ENCODE data around the gene DLGAP1.

Gene DLGAP1

DNA sequence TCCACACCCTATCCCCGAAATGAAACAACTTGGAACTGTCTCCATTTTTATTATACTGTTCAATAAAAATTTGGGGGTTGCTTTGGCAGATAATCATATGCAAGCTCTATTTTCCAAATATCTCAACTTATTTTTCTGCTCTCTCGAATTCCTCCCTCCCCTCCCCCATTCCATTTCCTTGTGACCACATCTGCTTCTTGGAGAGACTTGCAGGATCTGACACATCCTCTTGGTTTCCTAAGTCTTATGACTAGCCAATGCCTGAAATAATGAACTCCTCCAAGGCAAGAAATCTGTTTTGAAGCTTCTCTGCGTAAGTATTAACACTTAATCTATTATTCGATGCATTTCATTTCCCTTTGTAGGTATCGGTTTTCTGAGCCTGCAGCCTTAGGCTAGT lies 989.1 kb downstream of the DLGAP1 start:
- Histone ChIP-seq H3K36me3 (ENCODE audit: control insufficient read depth in 5 of 5, insufficient read depth in 5 of 5, low read length in 5 of 5) (peaks cover 0 to 4% (median 2%) of the 10 kb centered on the region in 5 donors), H3K27ac (ENCODE audit: low read depth, low read length) (no peak overlapping the region), H3K4me3 (ENCODE audit: low read depth in 1 of 5, low read length in 5 of 5) (peak overlapping the region in 4 of 5 donors; percentile 0 to 19 (median 10)), H3K27me3 (ENCODE audit: control insufficient read depth in 5 of 5, insufficient read depth in 4 of 5, low read length in 5 of 5) (no peaks in the 10 kb centered on the region), H3K9me3 (ENCODE audit: control insufficient read depth in 5 of 5, low read length in 5 of 5) (peaks cover 0 to 3% (median 0%) of the 10 kb centered on the region in 5 donors), H3K9ac (ENCODE audit: low read length in 5 of 5) (no peak overlapping the region), H3K4me1 (ENCODE audit: control insufficient read depth in 5 of 5, insufficient read depth in 5 of 5, low read length in 5 of 5) (peaks cover 0 to 17% (median 12%) of the 10 kb centered on the region in 5 donors)

GRCh38 chr18:3463051-3463450 lies 992.1 kb downstream of the DLGAP1 start:
- no peak overlapping the region for H3K9ac ChIP-seq (ENCODE audit: low read length in 5 of 5)
- peaks cover 0 to 3% (median 0%) of the 10 kb centered on the region in 5 donors for H3K9me3 ChIP-seq (ENCODE audit: control insufficient read depth in 5 of 5, low read length in 5 of 5)
- peaks cover 14 to 17% (median 15%) of the 10 kb centered on the region in 5 donors for H3K36me3 ChIP-seq (ENCODE audit: control insufficient read depth in 5 of 5, insufficient read depth in 5 of 5, low read length in 5 of 5)
- peaks cover 0 to 17% (median 12%) of the 10 kb centered on the region in 5 donors for H3K4me1 ChIP-seq (ENCODE audit: control insufficient read depth in 5 of 5, insufficient read depth in 5 of 5, low read length in 5 of 5)
- no peak overlapping the region for H3K4me3 ChIP-seq (ENCODE audit: low read depth in 1 of 5, low read length in 5 of 5)
- H3K27me3 ChIP-seq (ENCODE audit: control insufficient read depth in 5 of 5, insufficient read depth in 4 of 5, low read length in 5 of 5) = no peaks in the 10 kb centered on the region
- no peak overlapping the region for H3K27ac ChIP-seq (ENCODE audit: low read depth, low read length)

DNA sequence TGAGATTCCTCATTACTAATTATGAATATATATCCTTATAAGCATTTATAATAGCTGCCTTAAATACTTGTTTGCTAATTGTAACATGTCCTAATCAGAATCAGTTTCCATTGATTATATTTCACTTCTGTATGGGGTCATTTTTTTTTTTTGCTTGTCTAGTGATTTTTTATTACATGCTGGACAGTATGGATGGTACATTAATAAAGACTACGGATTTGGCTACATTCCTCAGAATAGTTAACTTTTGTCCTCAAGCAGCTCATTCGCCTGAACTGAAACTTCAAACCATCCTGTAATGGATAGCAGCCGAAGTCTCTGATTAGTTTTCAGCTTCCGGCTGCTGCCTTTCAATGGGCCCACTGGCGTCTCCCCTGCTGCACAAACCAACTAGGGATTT lies 993.4 kb downstream of the DLGAP1 start:
- no peak overlapping the region for H3K4me3 ChIP-seq (ENCODE audit: low read depth in 1 of 5, low read length in 5 of 5)
- H3K9me3 ChIP-seq (ENCODE audit: control insufficient read depth in 5 of 5, low read length in 5 of 5) = peaks cover 0 to 3% (median 0%) of the 10 kb centered on the region in 5 donors
- peaks cover 0 to 11% (median 6%) of the 10 kb centered on the region in 5 donors for H3K4me1 ChIP-seq (ENCODE audit: control insufficient read depth in 5 of 5, insufficient read depth in 5 of 5, low read length in 5 of 5)
- no peak overlapping the region for H3K9ac ChIP-seq (ENCODE audit: low read length in 5 of 5)
- H3K27ac ChIP-seq (ENCODE audit: low read depth, low read length) = no peak overlapping the region
- peaks cover 21 to 31% (median 29%) of the 10 kb centered on the region in 5 donors for H3K36me3 ChIP-seq (ENCODE audit: control insufficient read depth in 5 of 5, insufficient read depth in 5 of 5, low read length in 5 of 5)
- H3K27me3 ChIP-seq (ENCODE audit: control insufficient read depth in 5 of 5, insufficient read depth in 4 of 5, low read length in 5 of 5) = no peaks in the 10 kb centered on the region

DNA sequence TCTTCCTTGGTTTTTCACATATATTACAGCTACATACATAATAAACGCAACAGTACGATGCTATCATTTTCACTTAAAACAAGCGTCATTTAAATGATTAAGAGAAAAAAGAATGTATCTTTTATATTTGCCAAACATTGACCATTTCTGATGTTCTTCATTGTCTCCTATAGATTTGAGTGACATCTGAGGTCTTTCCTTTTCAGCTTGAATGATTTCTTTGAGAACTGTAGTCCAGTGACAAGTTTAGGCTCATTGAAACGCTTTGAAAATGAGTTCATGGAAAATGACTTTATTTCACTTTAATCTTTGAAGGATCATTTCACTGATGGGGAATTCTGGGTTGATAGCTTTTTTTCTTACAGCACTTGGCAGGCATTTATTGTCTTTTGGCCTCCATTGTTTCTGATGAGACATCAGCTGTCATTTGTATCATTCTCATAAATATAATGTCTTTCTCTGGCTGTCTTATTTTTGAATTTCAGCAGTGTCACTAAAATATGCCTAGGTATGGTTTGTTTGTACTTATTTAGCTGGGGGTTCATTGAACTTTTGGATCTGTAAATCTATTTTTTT lies 994.2 kb downstream of the DLGAP1 start:
- Histone ChIP-seq H3K4me1 (ENCODE audit: control insufficient read depth in 5 of 5, insufficient read depth in 5 of 5, low read length in 5 of 5) (peaks cover 0 to 8% (median 1%) of the 10 kb centered on the region in 5 donors), H3K4me3 (ENCODE audit: low read depth in 1 of 5, low read length in 5 of 5) (no peak overlapping the region), H3K9ac (ENCODE audit: low read length in 5 of 5) (no peak overlapping the region), H3K9me3 (ENCODE audit: control insufficient read depth in 5 of 5, low read length in 5 of 5) (peaks cover 0 to 3% (median 0%) of the 10 kb centered on the region in 5 donors), H3K27ac (ENCODE audit: low read depth, low read length) (no peak overlapping the region), H3K27me3 (ENCODE audit: control insufficient read depth in 5 of 5, insufficient read depth in 4 of 5, low read length in 5 of 5) (no peaks in the 10 kb centered on the region), H3K36me3 (ENCODE audit: control insufficient read depth in 5 of 5, insufficient read depth in 5 of 5, low read length in 5 of 5) (peaks cover 25 to 39% (median 35%) of the 10 kb centered on the region in 5 donors)

DNA sequence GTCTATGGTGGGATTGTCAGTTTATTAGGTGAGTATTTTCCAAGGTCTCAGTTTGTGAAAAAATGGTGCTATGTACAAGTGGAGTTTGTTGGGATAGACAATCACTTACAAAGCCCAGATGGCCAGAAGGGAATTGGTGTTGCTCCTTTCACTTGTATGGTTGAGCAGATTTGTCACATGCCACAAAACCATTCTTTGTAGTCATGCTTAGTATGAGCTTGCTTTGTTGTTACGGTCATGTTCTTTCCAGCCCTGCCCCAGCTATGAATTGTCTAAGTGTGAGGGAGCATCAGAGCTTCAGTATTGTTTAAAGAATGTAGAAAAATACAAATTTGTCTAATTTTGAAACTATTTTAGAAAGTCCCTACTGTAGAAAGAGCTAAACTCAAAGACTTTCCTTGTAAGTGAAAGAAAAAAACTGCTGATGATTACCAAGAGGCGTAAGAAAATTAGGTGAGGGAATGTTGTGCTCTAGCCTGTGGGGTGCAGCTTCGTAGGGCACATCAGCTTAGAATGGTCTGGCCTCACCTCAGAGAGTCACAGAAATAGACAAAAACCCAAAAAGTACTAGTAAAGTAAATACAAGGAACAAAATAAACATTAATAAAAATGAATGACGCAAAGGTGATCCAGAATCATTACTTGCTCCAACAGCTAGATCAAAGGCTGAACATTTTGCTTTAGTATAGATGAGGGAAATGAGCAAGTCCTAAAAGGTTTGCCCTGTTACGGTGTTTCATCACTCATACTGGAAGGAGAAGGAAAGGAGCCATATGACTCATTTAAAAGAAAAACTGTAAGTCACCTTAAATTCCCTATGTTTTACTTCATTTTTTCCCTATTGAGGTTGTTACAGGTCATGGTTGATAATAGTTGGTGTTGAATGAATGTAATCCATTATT lies 995.9 kb downstream of the DLGAP1 start:
- Histone ChIP-seq H3K36me3 (ENCODE audit: control insufficient read depth in 5 of 5, insufficient read depth in 5 of 5, low read length in 5 of 5) (peaks cover 25 to 39% (median 35%) of the 10 kb centered on the region in 5 donors), H3K4me3 (ENCODE audit: low read depth in 1 of 5, low read length in 5 of 5) (no peak overlapping the region), H3K9ac (ENCODE audit: low read length in 5 of 5) (no peak overlapping the region), H3K27me3 (ENCODE audit: control insufficient read depth in 5 of 5, insufficient read depth in 4 of 5, low read length in 5 of 5) (no peaks in the 10 kb centered on the region), H3K27ac (ENCODE audit: low read depth, low read length) (no peak overlapping the region), H3K4me1 (ENCODE audit: control insufficient read depth in 5 of 5, insufficient read depth in 5 of 5, low read length in 5 of 5) (peaks cover 4 to 20% (median 12%) of the 10 kb centered on the region in 5 donors), H3K9me3 (ENCODE audit: control insufficient read depth in 5 of 5, low read length in 5 of 5) (peaks cover 0 to 3% (median 0%) of the 10 kb centered on the region in 5 donors)

- Histone ChIP-seq H3K27me3 (ENCODE audit: control insufficient read depth in 5 of 5, insufficient read depth in 4 of 5, low read length in 5 of 5) (no peaks in the 10 kb centered on the region), H3K9me3 (ENCODE audit: control insufficient read depth in 5 of 5, low read length in 5 of 5) (peaks cover 0 to 3% (median 0%) of the 10 kb centered on the region in 5 donors), H3K9ac (ENCODE audit: low read length in 5 of 5) (no peak overlapping the region), H3K36me3 (ENCODE audit: control insufficient read depth in 5 of 5, insufficient read depth in 5 of 5, low read length in 5 of 5) (peaks cover 25 to 39% (median 35%) of the 10 kb centered on the region in 5 donors), H3K4me1 (ENCODE audit: control insufficient read depth in 5 of 5, insufficient read depth in 5 of 5, low read length in 5 of 5) (peaks cover 4 to 28% (median 19%) of the 10 kb centered on the region in 5 donors), H3K4me3 (ENCODE audit: low read depth in 1 of 5, low read length in 5 of 5) (no peak overlapping the region), H3K27ac (ENCODE audit: low read depth, low read length) (no peak overlapping the region)
Observed at GRCh38 chr18:3458378-3458777, 996.7 kb downstream of the DLGAP1 start.

GRCh38 chr18:3457261-3457724 lies 997.8 kb downstream of the DLGAP1 start:
- Histone ChIP-seq H3K4me3 (ENCODE audit: low read depth in 1 of 5, low read length in 5 of 5) (no peak overlapping the region), H3K9me3 (ENCODE audit: control insufficient read depth in 5 of 5, low read length in 5 of 5) (peaks cover 0 to 3% (median 0%) of the 10 kb centered on the region in 5 donors), H3K27ac (ENCODE audit: low read depth, low read length) (peak overlapping the region; percentile 34), H3K9ac (ENCODE audit: low read length in 5 of 5) (no peak overlapping the region), H3K36me3 (ENCODE audit: control insufficient read depth in 5 of 5, insufficient read depth in 5 of 5, low read length in 5 of 5) (peaks cover 25 to 39% (median 35%) of the 10 kb centered on the region in 5 donors), H3K4me1 (ENCODE audit: control insufficient read depth in 5 of 5, insufficient read depth in 5 of 5, low read length in 5 of 5) (peaks cover 5 to 39% (median 29%) of the 10 kb centered on the region in 5 donors), H3K27me3 (ENCODE audit: control insufficient read depth in 5 of 5, insufficient read depth in 4 of 5, low read length in 5 of 5) (no peaks in the 10 kb centered on the region)

- H3K36me3 ChIP-seq (ENCODE audit: control insufficient read depth in 5 of 5, insufficient read depth in 5 of 5, low read length in 5 of 5) = peaks cover 25 to 36% (median 32%) of the 10 kb centered on the region in 5 donors
- H3K9ac ChIP-seq (ENCODE audit: low read length in 5 of 5) = no peak overlapping the region
- no peaks in the 10 kb centered on the region for H3K9me3 ChIP-seq (ENCODE audit: control insufficient read depth in 5 of 5, low read length in 5 of 5)
- peak overlapping the region; percentile 34 for H3K27ac ChIP-seq (ENCODE audit: low read depth, low read length)
- peaks cover 5 to 45% (median 32%) of the 10 kb centered on the region in 5 donors for H3K4me1 ChIP-seq (ENCODE audit: control insufficient read depth in 5 of 5, insufficient read depth in 5 of 5, low read length in 5 of 5)
- H3K27me3 ChIP-seq (ENCODE audit: control insufficient read depth in 5 of 5, insufficient read depth in 4 of 5, low read length in 5 of 5) = no peaks in the 10 kb centered on the region
- H3K4me3 ChIP-seq (ENCODE audit: low read depth in 1 of 5, low read length in 5 of 5) = no peak overlapping the region
Observed at GRCh38 chr18:3456686-3457069, 998.4 kb downstream of the DLGAP1 start.

GRCh38 chr18:3455907-3456685 lies 999.0 kb downstream of the DLGAP1 start:
- Histone ChIP-seq H3K9ac (ENCODE audit: low read length in 5 of 5) (no peak overlapping the region), H3K36me3 (ENCODE audit: control insufficient read depth in 5 of 5, insufficient read depth in 5 of 5, low read length in 5 of 5) (peaks cover 25 to 36% (median 32%) of the 10 kb centered on the region in 5 donors), H3K27me3 (ENCODE audit: control insufficient read depth in 5 of 5, insufficient read depth in 4 of 5, low read length in 5 of 5) (no peaks in the 10 kb centered on the region), H3K4me1 (ENCODE audit: control insufficient read depth in 5 of 5, insufficient read depth in 5 of 5, low read length in 5 of 5) (peaks cover 5 to 48% (median 34%) of the 10 kb centered on the region in 5 donors), H3K27ac (ENCODE audit: low read depth, low read length) (peak overlapping the region; percentile 100), H3K4me3 (ENCODE audit: low read depth in 1 of 5, low read length in 5 of 5) (no peak overlapping the region), H3K9me3 (ENCODE audit: control insufficient read depth in 5 of 5, low read length in 5 of 5) (no peaks in the 10 kb centered on the region)
